Loucy (cell line): ENCODE data around the gene JRKL.

ENCODE experiments used
- CTCF ChIP-seq: fragments of 200-600 bp; sonication (generic); conservative IDR thresholded peaks from 2 replicates; pipeline ENCODE4 v1.5.1; 2014; ENCODE audit warnings: mild to moderate bottlenecking, antibody characterized with exemption, low read length
- EZH2phosphoT487 ChIP-seq: fragments of 200-600 bp; IDR thresholded peaks from 2 replicates; pipeline ENCODE4 v1.6.1; 2018; ENCODE audit warnings: antibody characterized with exemption, mild to moderate bottlenecking, moderate library complexity, borderline replicate concordance

- TF ChIP-seq CTCF, result no peak
- TF ChIP-seq EZH2phosphoT487, result no peak
Observed at GRCh38 chr11:96413408-96413807, 23.6 kb downstream of the JRKL start.
